ENCODE data around the gene LHFPL3.

Gene LHFPL3

GRCh38 chr7:104823177-104823576, 494.8 kb downstream of the LHFPL3 start:
- no peak overlapping the region for H3K9ac ChIP-seq (ENCODE audit: low read length)
- no peak overlapping the region for H3K27ac ChIP-seq (ENCODE audit: low read length)
- no peaks in the 10 kb centered on the region for H3K4me1 ChIP-seq (ENCODE audit: low read length)
- no peak overlapping the region for H3K4me3 ChIP-seq (ENCODE audit: low read length)
- H3K9me2 ChIP-seq (replicated peaks; ENCODE audit: insufficient read depth, low read length) = no peaks in the 10 kb centered on the region
- H3K79me2 ChIP-seq (ENCODE audit: low read length) = no peaks in the 10 kb centered on the region
- H4K20me1 ChIP-seq (ENCODE audit: insufficient read depth, low read length) = no peaks in the 10 kb centered on the region
- no peaks in the 10 kb centered on the region for H3K36me3 ChIP-seq (replicated peaks; ENCODE audit: insufficient read depth, low read length)
- no peaks in the 10 kb centered on the region for H3F3A ChIP-seq (ENCODE audit: insufficient read depth, low read length)
- TF ChIP-seq, protein P1, sequence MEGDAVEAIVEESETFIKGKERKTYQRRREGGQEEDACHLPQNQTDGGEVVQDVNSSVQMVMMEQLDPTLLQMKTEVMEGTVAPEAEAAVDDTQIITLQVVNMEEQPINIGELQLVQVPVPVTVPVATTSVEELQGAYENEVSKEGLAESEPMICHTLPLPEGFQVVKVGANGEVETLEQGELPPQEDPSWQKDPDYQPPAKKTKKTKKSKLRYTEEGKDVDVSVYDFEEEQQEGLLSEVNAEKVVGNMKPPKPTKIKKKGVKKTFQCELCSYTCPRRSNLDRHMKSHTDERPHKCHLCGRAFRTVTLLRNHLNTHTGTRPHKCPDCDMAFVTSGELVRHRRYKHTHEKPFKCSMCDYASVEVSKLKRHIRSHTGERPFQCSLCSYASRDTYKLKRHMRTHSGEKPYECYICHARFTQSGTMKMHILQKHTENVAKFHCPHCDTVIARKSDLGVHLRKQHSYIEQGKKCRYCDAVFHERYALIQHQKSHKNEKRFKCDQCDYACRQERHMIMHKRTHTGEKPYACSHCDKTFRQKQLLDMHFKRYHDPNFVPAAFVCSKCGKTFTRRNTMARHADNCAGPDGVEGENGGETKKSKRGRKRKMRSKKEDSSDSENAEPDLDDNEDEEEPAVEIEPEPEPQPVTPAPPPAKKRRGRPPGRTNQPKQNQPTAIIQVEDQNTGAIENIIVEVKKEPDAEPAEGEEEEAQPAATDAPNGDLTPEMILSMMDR (IDR thresholded peaks at IDR 0.05; ENCODE audit: low read length) = no peak
- no peak for TF ChIP-seq EZH2phosphoT487 (IDR thresholded peaks at IDR 0.05; ENCODE audit: low read length)
- no peak for TF ChIP-seq EZH2 (optimal IDR thresholded peaks at IDR 0.05; ENCODE audit: low read depth, low read length)
- no peak overlapping the region for H3K4me2 ChIP-seq (ENCODE audit: low read depth, low read length)
- no peaks in the 10 kb centered on the region for H3K9me3 ChIP-seq (replicated peaks; ENCODE audit: insufficient read depth, low read length)
- H2AFZ ChIP-seq (ENCODE audit: low read length) = no peak overlapping the region
- H3K27me3 ChIP-seq (replicated peaks; ENCODE audit: insufficient read depth, low read length) = no peaks in the 10 kb centered on the region
- DNase-seq = no peak

DNA sequence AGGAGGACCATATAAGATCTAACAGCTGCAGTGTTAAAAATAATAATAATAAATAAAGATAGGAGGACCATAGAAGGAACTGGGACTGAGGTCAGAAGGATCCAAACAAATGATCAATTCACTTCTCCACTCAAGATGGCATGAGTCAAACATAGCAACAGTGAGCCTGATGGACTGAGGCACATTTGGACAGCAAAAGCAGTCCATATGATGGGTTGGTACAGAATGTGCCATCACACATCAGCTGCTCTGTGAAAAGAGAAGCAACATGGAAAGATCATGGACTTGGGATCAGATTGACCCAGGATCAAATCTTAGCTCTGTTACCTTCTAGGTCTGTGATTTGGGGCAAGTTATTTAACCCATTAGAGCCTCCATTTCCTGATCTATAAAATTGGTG, 496.7 kb downstream of the LHFPL3 start:
- Histone ChIP-seq H3K9me2 (replicated peaks; ENCODE audit: insufficient read depth, low read length) (no peaks in the 10 kb centered on the region), H4K20me1 (ENCODE audit: insufficient read depth, low read length) (no peaks in the 10 kb centered on the region), H3K9ac (ENCODE audit: low read length) (no peak overlapping the region), H3K27me3 (replicated peaks; ENCODE audit: insufficient read depth, low read length) (no peaks in the 10 kb centered on the region), H3K4me2 (ENCODE audit: low read depth, low read length) (no peak overlapping the region), H3K79me2 (ENCODE audit: low read length) (no peaks in the 10 kb centered on the region), H3K9me3 (replicated peaks; ENCODE audit: insufficient read depth, low read length) (no peaks in the 10 kb centered on the region), H3K36me3 (replicated peaks; ENCODE audit: insufficient read depth, low read length) (no peaks in the 10 kb centered on the region), H2AFZ (ENCODE audit: low read length) (no peak overlapping the region), H3K4me1 (ENCODE audit: low read length) (no peaks in the 10 kb centered on the region), H3K27ac (ENCODE audit: low read length) (no peak overlapping the region), H3K4me3 (ENCODE audit: low read length) (no peak overlapping the region), H3F3A (ENCODE audit: insufficient read depth, low read length) (no peaks in the 10 kb centered on the region)
- DNase-seq = no peak
- TF ChIP-seq EZH2phosphoT487 (IDR thresholded peaks at IDR 0.05; ENCODE audit: low read length) (no peak), EZH2 (optimal IDR thresholded peaks at IDR 0.05; ENCODE audit: low read depth, low read length) (no peak)
- TF ChIP-seq, protein P1 (IDR thresholded peaks at IDR 0.05; ENCODE audit: low read length) = no peak

GRCh38 chr7:104826135-104826534, 497.7 kb downstream of the LHFPL3 start:
- no peaks in the 10 kb centered on the region for H3K27me3 ChIP-seq (replicated peaks; ENCODE audit: insufficient read depth, low read length)
- no peak overlapping the region for H2AFZ ChIP-seq (ENCODE audit: low read length)
- no peak overlapping the region for H3K4me3 ChIP-seq (ENCODE audit: low read length)
- H3K4me1 ChIP-seq (ENCODE audit: low read length) = no peaks in the 10 kb centered on the region
- no peaks in the 10 kb centered on the region for H3F3A ChIP-seq (ENCODE audit: insufficient read depth, low read length)
- H3K9me2 ChIP-seq (replicated peaks; ENCODE audit: insufficient read depth, low read length) = no peaks in the 10 kb centered on the region
- no peaks in the 10 kb centered on the region for H4K20me1 ChIP-seq (ENCODE audit: insufficient read depth, low read length)
- H3K9me3 ChIP-seq (replicated peaks; ENCODE audit: insufficient read depth, low read length) = no peaks in the 10 kb centered on the region
- no peak overlapping the region for H3K27ac ChIP-seq (ENCODE audit: low read length)
- DNase-seq = no peak
- no peaks in the 10 kb centered on the region for H3K79me2 ChIP-seq (ENCODE audit: low read length)
- no peaks in the 10 kb centered on the region for H3K36me3 ChIP-seq (replicated peaks; ENCODE audit: insufficient read depth, low read length)
- H3K9ac ChIP-seq (ENCODE audit: low read length) = no peak overlapping the region
- H3K4me2 ChIP-seq (ENCODE audit: low read depth, low read length) = no peak overlapping the region
- TF ChIP-seq EZH2 (optimal IDR thresholded peaks at IDR 0.05; ENCODE audit: low read depth, low read length) (no peak), EZH2phosphoT487 (IDR thresholded peaks at IDR 0.05; ENCODE audit: low read length) (no peak)
- TF ChIP-seq, protein P1 (IDR thresholded peaks at IDR 0.05; ENCODE audit: low read length) = no peak
